ENCODE data around the gene LYPD8.
"Not testable (repeated sequence)": the region's sequence is repeated elsewhere in the genome, so short reads cannot be mapped to it uniquely, and the experiment has no call there.

Gene LYPD8

GRCh38 chr1:248755517-248755916, at the start of gene LYPD8:
Gene LYPD8 (minus strand): TSS chr1:248755759. CDS start chr1:248751081, 4,678 bp downstream.
- no peak for DNase-seq (ENCODE audit: low spot score)

- DNase-seq (ENCODE audit: low spot score), result no peak
These were observed 49.5 kb upstream of the LYPD8 start for GRCh38 chr1:248804771-248805681.

GRCh38 chr1:248803501-248803900, 47.9 kb upstream of the LYPD8 start:
- DNase-seq (ENCODE audit: low spot score), result not testable (repeated sequence)

- DNase-seq (ENCODE audit: low spot score), result no peak
These were observed 46.9 kb upstream of the LYPD8 start for GRCh38 chr1:248802454-248802853.

- DNase-seq (ENCODE audit: low spot score), result no peak
These were observed 44.9 kb upstream of the LYPD8 start for GRCh38 chr1:248800459-248800858.

GRCh38 chr1:248798791-248799190, 43.2 kb upstream of the LYPD8 start:
- DNase-seq (ENCODE audit: low spot score), result no peak

- not testable (repeated sequence) for DNase-seq (ENCODE audit: low spot score)
These were observed 39.1 kb upstream of the LYPD8 start for GRCh38 chr1:248794663-248795062.

GRCh38 chr1:248793592-248793991, 38.0 kb upstream of the LYPD8 start:
- no peak for DNase-seq (ENCODE audit: low spot score)

GRCh38 chr1:248792342-248792741, 36.8 kb upstream of the LYPD8 start:
- DNase-seq (ENCODE audit: low spot score), result no peak

- no peak for DNase-seq (ENCODE audit: low spot score)
These were observed 35.5 kb upstream of the LYPD8 start for GRCh38 chr1:248791010-248791409.

GRCh38 chr1:248790456-248790855, 34.9 kb upstream of the LYPD8 start:
- no peak for DNase-seq (ENCODE audit: low spot score)

- not testable (repeated sequence) for DNase-seq (ENCODE audit: low spot score)
These were observed 33.8 kb upstream of the LYPD8 start for GRCh38 chr1:248789337-248789736.

GRCh38 chr1:248788327-248788726, 32.8 kb upstream of the LYPD8 start:
- DNase-seq (ENCODE audit: low spot score), result no peak

GRCh38 chr1:248787430-248787829, 31.9 kb upstream of the LYPD8 start:
- no peak for DNase-seq (ENCODE audit: low spot score)

GRCh38 chr1:248786156-248786555, 30.6 kb upstream of the LYPD8 start:
- no peak for DNase-seq (ENCODE audit: low spot score)

GRCh38 chr1:248783367-248783766, 27.8 kb upstream of the LYPD8 start:
- no peak for DNase-seq (ENCODE audit: low spot score)

GRCh38 chr1:248782416-248783141, 27.0 kb upstream of the LYPD8 start:
- DNase-seq (ENCODE audit: low spot score), result no peak

- DNase-seq (ENCODE audit: low spot score), result no peak
These were observed 23.8 kb upstream of the LYPD8 start for GRCh38 chr1:248779350-248779749.

GRCh38 chr1:248778906-248779305, 23.3 kb upstream of the LYPD8 start:
- no peak for DNase-seq (ENCODE audit: low spot score)

GRCh38 chr1:248776991-248777390, 21.4 kb upstream of the LYPD8 start:
- no peak for DNase-seq (ENCODE audit: low spot score)

GRCh38 chr1:248775441-248775840, 19.9 kb upstream of the LYPD8 start:
- DNase-seq (ENCODE audit: low spot score), result no peak

- DNase-seq (ENCODE audit: low spot score), result no peak
These were observed 4.1 kb upstream of the LYPD8 start for GRCh38 chr1:248759644-248760043.

- DNase-seq (ENCODE audit: low spot score), result no peak
These were observed 2.8 kb upstream of the LYPD8 start for GRCh38 chr1:248758352-248758751.

Data from AG20443 (cell line).